ENCODE data around the gene C6orf141.
"Not testable (repeated sequence)": the region's sequence is repeated elsewhere in the genome, so short reads cannot be mapped to it uniquely, and the experiment has no call there.

Gene C6orf141

GRCh38 chr6:49565261-49565660 lies 14.8 kb downstream of the C6orf141 start:
- no peak overlapping the region for H3K4me3 ChIP-seq (replicated peaks; ENCODE audit: low read depth, low read length)
- TF ChIP-seq CTCF (IDR thresholded peaks at IDR 0.05; ENCODE audit: low read length, missing control alignments), result no peak
- no peak for DNase-seq (ENCODE audit: low read depth)

- no peak for TF ChIP-seq CTCF (IDR thresholded peaks at IDR 0.05; ENCODE audit: low read length, missing control alignments)
- peak; percentile 68 for DNase-seq (ENCODE audit: low read depth)
- H3K4me3 ChIP-seq (replicated peaks; ENCODE audit: low read depth, low read length), result no peak overlapping the region
Observed at GRCh38 chr6:49565855-49566254, 15.4 kb downstream of the C6orf141 start.

- DNase-seq (ENCODE audit: low read depth), result peak; percentile 42
- H3K4me3 ChIP-seq (replicated peaks; ENCODE audit: low read depth, low read length), result no peak overlapping the region
- peak; percentile 36 for TF ChIP-seq CTCF (IDR thresholded peaks at IDR 0.05; ENCODE audit: low read length, missing control alignments)
Observed at GRCh38 chr6:49570474-49571079, 20.1 kb downstream of the C6orf141 start.

GRCh38 chr6:49576618-49577017 lies 26.1 kb downstream of the C6orf141 start:
- DNase-seq (ENCODE audit: low read depth), result no peak
- no peak for TF ChIP-seq CTCF (IDR thresholded peaks at IDR 0.05; ENCODE audit: low read length, missing control alignments)

GRCh38 chr6:49579649-49580048 lies 29.2 kb downstream of the C6orf141 start:
- TF ChIP-seq CTCF (IDR thresholded peaks at IDR 0.05; ENCODE audit: low read length, missing control alignments), result no peak
- DNase-seq (ENCODE audit: low read depth), result no peak

More at GRCh38 chr6:49576618-49577017, 26.1 kb downstream of the C6orf141 start:
- no peak overlapping the region for H3K4me3 ChIP-seq (replicated peaks; ENCODE audit: low read depth, low read length)

GRCh38 chr6:49582529-49582928 lies 32.1 kb downstream of the C6orf141 start:
- TF ChIP-seq CTCF (IDR thresholded peaks at IDR 0.05; ENCODE audit: low read length, missing control alignments), result no peak
- H3K4me3 ChIP-seq (replicated peaks; ENCODE audit: low read depth, low read length), result no peak overlapping the region
- no peak for DNase-seq (ENCODE audit: low read depth)

More at GRCh38 chr6:49579649-49580048, 29.2 kb downstream of the C6orf141 start:
- no peak overlapping the region for H3K4me3 ChIP-seq (replicated peaks; ENCODE audit: low read depth, low read length)

- DNase-seq (ENCODE audit: low read depth); H3K4me3 ChIP-seq (replicated peaks; ENCODE audit: low read depth, low read length): not testable (repeated sequence)
Observed at GRCh38 chr6:49587262-49587661, 36.8 kb downstream of the C6orf141 start.
